Iris pigment epithelial cell (primary cell): ENCODE measurements around the gene FBXO33.

Experiments
- DNase-seq: peaks from one replicate; pipeline ENCODE4 v3.0.0-alpha.2; 2011; ENCODE audit warnings: low read depth

Gene FBXO33

GRCh38 chr14:39430762-39431415 is 1.3 kb downstream of the FBXO33 start:
- DNase-seq: peak; percentile 31

GRCh38 chr14:39428118-39428517 is 4.1 kb downstream of the FBXO33 start:
- no peak for DNase-seq

DNA sequence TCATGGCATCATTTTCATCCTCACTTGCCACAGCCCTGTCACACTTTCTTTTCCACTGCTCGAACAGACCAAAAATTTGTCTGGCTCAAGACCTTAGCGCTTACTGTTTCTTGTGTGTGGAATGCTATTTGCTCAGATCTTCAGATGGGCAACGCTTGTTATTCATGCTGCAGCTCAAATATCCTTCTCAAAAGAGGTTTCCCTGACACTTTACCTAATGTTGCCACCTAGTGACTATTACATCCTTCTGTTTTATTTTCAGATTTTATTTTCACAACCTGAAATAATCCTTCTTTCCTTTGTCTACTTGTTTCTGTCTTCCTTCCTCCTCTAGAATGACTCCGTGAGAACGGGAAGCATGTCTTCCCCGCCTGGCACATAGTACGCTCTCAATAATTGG is 5.6 kb downstream of the FBXO33 start:
- peak; percentile 66 for DNase-seq

DNA sequence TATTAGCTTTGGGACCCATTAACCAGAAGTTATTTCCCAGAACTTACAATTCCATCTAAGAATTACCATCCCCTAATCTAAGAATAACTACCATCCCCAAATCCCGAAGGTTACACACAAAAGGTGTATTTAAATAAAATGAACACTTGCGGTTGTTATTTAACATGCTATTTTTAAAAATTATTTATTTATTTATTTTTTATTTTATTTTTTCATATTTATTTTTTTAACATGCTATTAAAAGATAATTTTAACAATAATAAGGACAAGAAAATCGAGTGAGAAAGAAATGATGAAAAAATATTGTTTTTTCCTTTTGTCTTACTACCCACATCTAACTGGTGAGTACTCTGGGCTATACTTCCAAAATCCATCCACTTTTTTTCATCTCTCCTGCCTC is 6.3 kb downstream of the FBXO33 start:
- no peak for DNase-seq

DNA sequence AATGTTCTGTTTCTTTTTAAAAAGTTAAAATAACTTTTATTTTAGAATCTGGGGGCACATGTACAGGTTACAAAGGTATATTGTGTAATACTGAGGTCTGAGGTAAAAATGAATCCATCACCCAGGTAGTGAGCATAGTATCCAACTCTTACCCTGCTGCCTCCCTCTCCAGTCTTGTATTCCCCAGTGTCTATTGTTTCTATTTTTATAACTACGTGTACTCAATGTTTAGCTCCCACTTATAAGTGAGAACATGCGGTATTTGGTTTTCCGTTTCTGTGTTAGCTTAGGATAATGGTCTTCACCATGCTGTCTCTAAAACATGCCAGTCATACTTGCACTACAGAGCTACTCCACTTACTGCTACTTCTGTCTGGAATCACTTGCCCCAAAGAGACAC is 8.4 kb downstream of the FBXO33 start:
- no peak for DNase-seq

DNA sequence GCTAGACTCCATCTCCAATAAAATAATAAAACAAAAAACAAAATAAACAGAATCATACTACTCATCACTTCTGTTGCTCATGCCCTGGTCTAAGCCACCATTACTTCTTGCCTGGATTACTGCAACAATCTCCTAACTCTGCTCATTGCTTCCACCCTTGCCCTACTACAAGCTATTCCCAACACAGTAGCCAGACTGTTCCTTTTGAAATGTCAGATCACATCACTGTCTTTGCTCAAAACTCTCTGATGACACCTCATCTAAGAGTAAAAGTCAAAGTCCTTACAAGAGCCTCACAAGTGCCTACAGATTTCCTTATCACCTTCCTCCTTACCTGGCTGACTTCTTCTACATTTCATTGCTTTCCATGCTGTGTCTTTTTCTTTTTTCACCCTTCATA is 10.0 kb downstream of the FBXO33 start:
- DNase-seq: no peak

GRCh38 chr14:39419272-39419671 is 13.0 kb downstream of the FBXO33 start:
- DNase-seq: peak; percentile 11

- peak; percentile 42 for DNase-seq
These were observed 15.2 kb downstream of the FBXO33 start for GRCh38 chr14:39417014-39417413.

DNA sequence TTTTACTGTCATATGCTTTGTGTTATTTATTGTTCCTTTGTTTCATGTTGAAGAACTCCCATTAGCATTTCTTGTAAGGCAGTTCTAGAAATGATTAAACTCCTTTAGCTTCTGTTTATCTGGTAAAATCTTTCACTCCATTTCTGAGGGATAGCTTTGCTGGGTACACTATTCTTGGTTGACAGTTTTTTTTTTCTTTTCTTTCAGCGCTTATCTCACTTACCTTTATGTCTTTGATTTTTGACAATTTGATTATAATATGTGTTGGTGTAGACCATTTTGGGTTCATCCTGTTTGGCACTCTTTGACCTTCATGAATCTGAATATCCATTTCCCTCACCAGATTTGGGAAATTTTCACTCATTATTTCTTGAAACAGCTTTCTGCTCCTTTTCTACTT is 16.2 kb downstream of the FBXO33 start:
- DNase-seq: no peak

GRCh38 chr14:39406560-39406959 is 25.7 kb downstream of the FBXO33 start:
- DNase-seq: no peak

DNA sequence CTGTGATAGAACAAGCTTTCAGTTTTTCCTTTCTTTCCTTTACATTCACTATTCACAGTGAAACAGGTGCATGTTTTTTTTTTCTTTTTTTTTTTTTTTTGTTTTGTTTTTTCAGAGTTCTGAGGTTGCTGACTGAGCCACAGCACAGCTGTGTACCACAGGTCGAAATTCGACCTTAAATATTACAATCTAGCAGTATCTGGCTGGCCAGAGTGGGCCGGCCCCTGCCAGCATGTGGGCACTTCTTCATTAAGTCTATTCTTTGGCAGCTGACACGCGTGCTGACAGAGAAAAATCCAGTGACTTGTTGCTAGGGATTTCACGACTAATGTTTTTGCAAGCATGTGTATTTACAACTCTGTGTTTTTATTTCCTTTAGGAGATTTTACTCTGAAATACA is 33.9 kb downstream of the FBXO33 start:
- DNase-seq: no peak

- DNase-seq: peak; percentile 69
These were observed 35.8 kb downstream of the FBXO33 start for GRCh38 chr14:39396448-39396847.

GRCh38 chr14:39395555-39396254 is 36.5 kb downstream of the FBXO33 start:
- DNase-seq: peak; percentile 38

DNA sequence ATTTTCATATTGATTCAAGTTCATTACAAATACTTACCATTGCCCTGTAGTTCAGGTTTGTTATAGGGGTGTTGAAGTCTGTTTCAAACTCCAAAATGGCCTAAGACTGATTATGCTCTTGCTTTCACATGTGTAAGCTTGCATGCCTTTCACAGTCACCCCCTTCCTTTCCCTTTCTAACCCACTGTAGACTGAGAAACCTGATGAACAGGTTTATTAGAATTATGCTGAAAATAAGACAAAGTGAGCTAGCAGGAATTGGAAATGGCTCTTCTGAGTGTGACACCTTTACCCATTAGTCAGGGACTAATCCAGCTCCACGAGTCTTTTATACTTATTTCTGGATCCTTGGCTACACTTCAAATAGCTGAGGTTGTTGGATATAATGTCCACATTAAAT is 38.9 kb downstream of the FBXO33 start:
- no peak for DNase-seq

DNA sequence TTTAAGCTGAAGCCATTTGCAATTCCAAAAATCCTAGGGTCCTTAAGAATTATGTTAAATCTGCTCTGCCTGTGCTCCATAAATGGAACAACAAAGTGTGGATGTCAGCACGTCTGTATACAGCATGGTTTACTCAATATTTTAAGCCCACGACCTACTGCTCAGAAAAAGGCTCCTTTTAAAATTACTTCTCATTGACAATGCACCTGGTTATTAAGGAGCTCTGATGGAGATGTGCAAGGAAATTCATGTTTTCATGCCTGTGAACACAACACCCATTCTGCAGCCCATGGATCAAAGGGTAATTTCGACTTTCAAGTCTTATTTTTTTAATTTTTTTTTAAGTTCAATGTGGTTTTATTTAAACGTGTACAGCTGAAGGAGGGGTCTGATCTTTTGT is 48.1 kb downstream of the FBXO33 start:
- DNase-seq: no peak

DNA sequence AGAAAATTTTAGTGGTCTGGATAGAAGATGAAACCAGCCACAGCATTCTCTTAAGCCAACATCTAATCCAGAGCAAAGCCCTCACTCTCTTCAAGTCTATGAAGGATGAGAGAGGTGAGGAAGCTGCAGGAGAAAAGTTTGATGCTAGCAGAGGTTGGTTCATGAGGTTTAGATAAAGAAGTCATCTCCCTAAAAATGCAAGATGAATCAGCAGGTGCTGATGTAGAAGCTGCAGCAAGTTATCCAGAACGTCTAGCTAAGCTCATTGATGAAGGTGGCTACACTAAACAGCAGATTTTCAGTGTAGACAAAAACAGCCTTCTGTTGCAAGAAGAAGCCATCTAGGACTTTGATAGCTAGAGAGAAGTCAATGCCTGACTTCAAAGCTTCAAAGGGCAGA is 48.5 kb downstream of the FBXO33 start:
- no peak for DNase-seq

GRCh38 chr14:39383026-39383660 is 49.1 kb downstream of the FBXO33 start:
- no peak for DNase-seq

- DNase-seq: no peak
These were observed 49.8 kb downstream of the FBXO33 start for GRCh38 chr14:39382463-39382862.

- no peak for DNase-seq
These were observed 50.9 kb downstream of the FBXO33 start for GRCh38 chr14:39381366-39381765.

DNA sequence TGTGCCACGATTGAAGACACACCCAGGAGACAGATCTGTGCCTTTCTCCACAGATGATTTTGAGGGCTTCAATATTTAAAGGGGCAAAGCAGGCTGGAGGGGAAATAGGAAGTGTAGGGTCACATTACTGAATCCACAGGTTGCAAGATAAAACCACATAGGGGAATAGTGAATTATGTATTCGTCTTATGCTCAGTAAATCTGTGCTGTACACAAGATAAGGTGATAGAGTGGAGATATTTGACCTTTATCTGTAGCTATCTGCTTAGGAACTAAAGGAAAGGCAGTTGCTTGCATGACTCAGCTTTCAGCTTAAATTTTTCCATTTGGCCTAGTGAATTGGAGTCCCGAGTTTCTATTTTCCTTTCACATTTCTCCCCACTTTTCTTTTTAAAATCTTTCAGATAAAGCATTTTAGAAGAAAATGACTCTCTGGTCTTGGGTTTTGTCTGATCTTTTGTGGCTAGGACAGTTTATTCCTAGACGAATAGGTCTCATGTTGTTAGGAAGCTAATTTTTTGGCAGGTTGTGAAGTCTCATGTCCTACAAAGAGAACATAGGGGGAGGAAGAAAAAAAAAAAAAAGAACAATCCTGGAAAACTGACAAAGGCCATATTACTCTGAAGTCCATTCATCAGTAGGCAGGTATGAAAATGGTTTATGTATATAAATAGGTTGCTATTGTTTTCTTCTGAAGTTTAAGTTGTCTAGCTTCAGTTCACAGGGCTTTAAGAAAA is 55.4 kb downstream of the FBXO33 start:
- peak; percentile 66 for DNase-seq

DNA sequence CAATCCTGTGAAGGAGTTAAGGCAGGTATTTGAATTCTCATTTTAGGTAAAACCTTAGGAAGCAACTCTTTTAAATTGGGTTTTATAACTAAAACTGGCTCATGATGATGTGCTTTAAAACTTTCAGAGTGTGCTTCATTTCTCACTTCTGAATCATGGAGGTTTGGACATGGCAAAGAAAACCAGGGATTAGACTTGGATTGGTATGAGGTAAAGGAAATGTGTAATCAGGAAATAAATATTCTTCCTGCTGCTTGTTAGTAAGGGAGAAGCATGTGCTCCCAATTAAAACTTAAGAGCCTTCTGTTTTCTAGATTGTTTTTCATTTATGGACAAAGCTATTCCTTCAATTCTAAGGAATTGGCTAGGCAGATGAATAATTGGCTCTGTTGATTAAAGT is 57.4 kb downstream of the FBXO33 start:
- peak; percentile 60 for DNase-seq

- DNase-seq: peak; percentile 61
These were observed 59.6 kb downstream of the FBXO33 start for GRCh38 chr14:39372656-39373055.

DNA sequence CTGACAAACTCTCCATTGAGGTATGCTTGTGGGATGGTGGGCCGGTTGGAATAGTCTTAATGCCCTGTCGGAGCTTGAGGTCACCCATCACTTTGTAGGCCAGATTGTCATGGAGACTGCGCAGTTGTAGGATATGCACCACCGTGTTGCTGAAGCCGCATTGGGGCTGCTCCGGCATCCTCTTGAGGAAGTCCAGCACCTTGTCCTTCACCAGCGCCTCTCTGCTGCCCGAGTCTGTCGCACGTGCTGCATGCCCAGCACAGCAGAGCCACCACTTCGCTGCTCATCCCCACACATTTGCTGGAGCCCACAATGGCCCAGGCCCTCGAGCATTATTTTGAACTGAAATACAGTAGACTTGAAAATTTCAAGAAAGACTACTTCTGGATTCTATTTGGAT is 61.8 kb downstream of the FBXO33 start:
- no peak for DNase-seq
